Bronchial epithelial cell (primary cell): Measurements from ENCODE around the gene VAV2. TPM values are rescaled to one million over a fixed set of nuclear protein-coding genes. Genes with fewer than 3 reads are reported as not detected.
A peak's percentile ranks its signal among the peaks of the same experiment; 100 is the strongest.

Source experiments
- DNase-seq: peaks from one replicate; pipeline ENCODE4 v3.0.0-alpha.2; 2010; ENCODE audit warnings: low read depth
- FAIRE-seq: peaks from 2 replicates; lab custom pipeline; 2011; peaks lifted over from hg19 to GRCh38; lab: Jason Lieb, UNC
- H3K27me3 ChIP-seq: 2 replicates; pipeline ENCODE4 v1.5.1; 2011; ENCODE audit warnings: low read length; ENCODE audit not compliant: control insufficient read depth, insufficient read depth
- H3K36me3 ChIP-seq: 2 replicates; pipeline ENCODE4 v1.5.1; 2011; ENCODE audit warnings: low read length; ENCODE audit not compliant: control insufficient read depth, insufficient read depth
- H3K4me3 ChIP-seq: 2 replicates; pipeline ENCODE4 v1.5.1; 2011; ENCODE audit warnings: mild to moderate bottlenecking, low read depth, low read length, control low read depth
- CTCF ChIP-seq: IDR thresholded peaks from 2 replicates; pipeline ENCODE4 v1.5.1; 2011; ENCODE audit warnings: mild to moderate bottlenecking, moderate library complexity, low read length, control low read depth, inconsistent platforms; ENCODE audit not compliant: insufficient read depth, severe bottlenecking
- total RNA-seq: library from RNA; depleted of rRNA; stranded (reverse); fragments of >200 nt; gene quantifications from 2 replicates; pipeline ENCODE4 v1.2.1, GENCODE V29; 2014

The VAV2 gene
- total RNA-seq, 1 donor from 2014 or later = 46.6 TPM

DNA sequence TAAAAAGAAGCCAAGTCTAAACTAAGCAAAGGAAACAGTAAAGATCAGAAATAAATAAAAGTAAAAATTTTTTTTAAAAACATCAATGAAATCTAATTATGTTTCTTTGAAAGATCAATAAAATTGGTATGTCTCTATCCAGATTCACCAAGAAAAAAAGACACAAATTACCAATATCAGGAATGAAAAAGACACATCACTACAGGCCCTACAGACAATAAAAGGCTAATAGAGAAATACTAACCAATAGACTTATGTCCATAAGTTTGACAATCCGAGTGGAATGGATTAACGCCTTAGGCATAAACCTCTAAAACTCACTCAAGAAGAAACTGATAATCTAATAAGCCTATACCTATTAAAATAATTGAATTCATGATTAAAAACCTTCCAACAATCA is 45.5 kb upstream of the VAV2 start:
- Histone ChIP-seq H3K36me3 (peaks cover 34% of the 10 kb centered on the region), H3K4me3 (no peak overlapping the region), H3K27me3 (no peaks in the 10 kb centered on the region)
- DNase-seq = no peak
- TF ChIP-seq CTCF = no peak
- FAIRE-seq = no peak

- no peak overlapping the region for H3K4me3 ChIP-seq
- no peak for FAIRE-seq
- peaks cover 33% of the 10 kb centered on the region for H3K36me3 ChIP-seq
- H3K27me3 ChIP-seq = no peaks in the 10 kb centered on the region
- DNase-seq = no peak
- TF ChIP-seq CTCF = no peak
Measured at GRCh38 chr9:134036130-134036529, 44.0 kb upstream of the VAV2 start.

GRCh38 chr9:134035041-134036039 is 43.2 kb upstream of the VAV2 start:
- H3K27me3 ChIP-seq = no peaks in the 10 kb centered on the region
- peaks cover 29% of the 10 kb centered on the region for H3K36me3 ChIP-seq
- DNase-seq (no peak), FAIRE-seq (no peak)
- H3K4me3 ChIP-seq = no peak overlapping the region
- TF ChIP-seq CTCF = no peak

- FAIRE-seq (no peak), DNase-seq (no peak)
- Histone ChIP-seq H3K27me3 (no peaks in the 10 kb centered on the region), H3K36me3 (peaks cover 23% of the 10 kb centered on the region), H3K4me3 (no peak overlapping the region)
- TF ChIP-seq CTCF = no peak
Measured at GRCh38 chr9:134034215-134035040, 42.3 kb upstream of the VAV2 start.

DNA sequence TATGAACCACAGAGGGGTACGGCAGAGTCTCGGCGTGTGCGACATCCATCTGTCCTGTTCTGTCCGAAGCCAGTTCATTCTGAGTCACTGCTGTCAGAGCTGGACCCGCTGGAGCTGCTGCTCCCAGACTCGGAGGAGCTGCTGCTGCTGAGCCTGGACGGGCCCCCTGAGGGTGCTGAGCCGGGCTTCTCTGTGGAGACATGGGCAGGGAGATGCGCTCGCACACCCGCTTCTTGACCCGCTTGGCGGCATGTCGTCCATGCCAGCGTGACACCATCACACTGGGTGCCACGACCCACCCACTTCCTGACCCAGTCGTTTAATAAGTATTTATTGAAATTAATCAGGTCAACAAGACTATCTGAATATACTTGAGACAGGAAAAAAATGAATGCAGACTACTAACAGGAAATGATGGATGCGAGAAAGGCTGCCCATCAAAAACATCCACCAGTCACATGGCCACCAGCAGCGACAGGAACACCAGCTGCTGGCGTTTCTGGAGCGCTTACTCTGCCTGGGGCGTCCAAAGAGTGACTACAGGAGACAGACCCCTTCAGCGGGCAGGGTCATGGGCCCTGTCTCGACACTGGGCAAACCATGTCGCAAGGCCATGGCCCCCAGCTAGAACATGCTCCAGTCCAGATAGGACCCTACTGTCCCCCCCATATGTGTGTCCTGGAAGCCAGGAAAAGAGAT is 41.5 kb upstream of the VAV2 start:
- no peak for TF ChIP-seq CTCF
- DNase-seq (no peak), FAIRE-seq (peak; percentile 7)
- Histone ChIP-seq H3K36me3 (peaks cover 23% of the 10 kb centered on the region), H3K27me3 (no peaks in the 10 kb centered on the region), H3K4me3 (no peak overlapping the region)
